HG03432 (cell line): Measurements from ENCODE around the gene SLIT1.
"Not testable (repeated sequence)": the region's sequence is repeated elsewhere in the genome, so short reads cannot be mapped to it uniquely, and the experiment has no call there.

Experiments used
- ATAC-seq: cut with Tn5 transposase; IDR thresholded peaks from one replicate; pipeline ENCODE4 v1.9.1; 2021; ENCODE audit warnings: mild to moderate bottlenecking, moderate library complexity; ENCODE audit not compliant: unreplicated experiment

SLIT1 gene

DNA sequence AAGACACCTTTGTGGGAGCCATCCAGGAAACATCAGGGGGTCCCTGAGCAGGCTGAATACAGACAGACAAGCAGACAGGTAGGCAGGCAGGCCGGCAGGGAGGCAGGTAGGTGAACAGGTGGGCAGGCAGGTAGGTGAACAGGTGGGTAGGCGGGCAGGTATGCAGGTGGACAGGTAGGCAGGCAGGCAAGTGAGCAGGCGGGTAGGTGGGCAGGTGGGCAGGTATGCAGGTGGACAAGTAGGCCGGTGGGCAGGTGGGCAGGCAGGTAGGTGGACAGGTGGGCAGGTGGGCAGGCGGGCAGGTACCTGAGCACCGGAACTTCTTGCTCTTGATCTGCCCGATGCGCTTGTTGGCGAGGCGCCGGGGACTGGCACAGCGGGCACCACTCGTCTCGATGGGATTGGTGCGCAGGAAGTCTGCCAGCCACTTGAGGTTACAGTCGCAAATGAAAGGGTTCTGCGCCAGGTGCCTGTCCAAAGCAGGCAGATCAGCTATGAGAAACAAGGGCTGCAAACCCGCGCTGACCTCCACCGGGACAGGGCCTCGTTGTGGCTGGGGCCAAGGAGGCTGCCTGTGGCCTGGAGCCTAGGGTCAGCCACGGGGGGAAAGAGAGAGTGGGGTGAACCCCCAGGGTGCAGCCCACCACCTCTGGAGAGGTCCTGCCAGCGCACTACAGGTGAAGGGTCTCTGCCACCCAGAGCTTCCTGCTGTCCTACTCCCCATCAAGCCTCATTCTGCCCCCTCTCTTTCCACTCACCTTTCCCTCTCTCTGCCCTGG lies 136.9 kb downstream of the SLIT1 start:
- no peak for ATAC-seq

DNA sequence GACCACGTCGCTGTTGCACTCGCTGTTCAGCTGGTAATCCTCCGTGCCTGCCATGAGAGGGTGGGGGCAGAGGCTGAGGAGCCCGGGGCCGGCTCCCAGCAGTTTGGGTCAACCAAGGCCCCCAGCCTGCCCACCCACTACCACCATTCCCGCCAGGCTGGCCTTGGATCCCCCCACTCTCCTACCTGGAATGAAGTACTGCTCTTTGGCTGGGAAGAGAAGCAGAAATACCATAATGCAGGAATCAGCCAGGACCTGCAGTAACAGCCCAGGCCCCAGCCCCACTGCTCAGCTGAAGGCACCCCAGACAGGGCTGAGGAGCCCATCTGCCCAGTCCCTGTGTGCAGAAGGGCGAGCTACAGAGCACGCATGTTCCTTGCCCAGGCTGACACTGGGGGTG lies 138.0 kb downstream of the SLIT1 start:
- no peak for ATAC-seq

DNA sequence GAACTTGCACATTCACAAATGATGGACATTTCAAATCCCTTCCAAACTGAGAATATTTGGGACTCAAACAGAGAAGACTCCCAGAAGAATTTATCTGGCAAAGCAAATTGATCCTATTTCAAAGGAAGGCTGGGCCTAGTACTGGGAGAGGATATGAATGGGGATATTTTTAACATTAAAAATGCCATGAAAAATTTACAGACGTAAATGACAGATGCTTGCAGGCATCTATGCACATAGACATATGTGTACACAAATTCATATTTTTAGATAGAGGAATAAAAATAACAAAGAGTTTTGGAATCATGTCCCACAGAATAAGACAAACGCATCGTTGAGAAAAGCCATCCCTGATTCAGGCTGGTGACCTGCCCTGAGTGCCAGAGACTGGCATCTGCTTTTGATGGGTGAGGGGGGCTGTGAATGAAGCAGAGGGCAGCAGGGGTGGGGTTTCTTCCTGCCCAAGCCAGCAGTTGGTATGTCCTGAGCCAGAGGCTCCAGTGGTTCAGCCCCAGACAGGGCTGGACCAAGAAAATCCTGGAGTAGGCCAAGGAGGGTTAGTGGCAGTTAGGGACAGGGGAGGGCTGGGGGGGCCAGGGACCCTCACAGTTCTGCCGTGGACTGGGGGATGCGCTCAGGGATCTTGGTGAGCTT lies 138.5 kb downstream of the SLIT1 start:
- no peak for ATAC-seq

DNA sequence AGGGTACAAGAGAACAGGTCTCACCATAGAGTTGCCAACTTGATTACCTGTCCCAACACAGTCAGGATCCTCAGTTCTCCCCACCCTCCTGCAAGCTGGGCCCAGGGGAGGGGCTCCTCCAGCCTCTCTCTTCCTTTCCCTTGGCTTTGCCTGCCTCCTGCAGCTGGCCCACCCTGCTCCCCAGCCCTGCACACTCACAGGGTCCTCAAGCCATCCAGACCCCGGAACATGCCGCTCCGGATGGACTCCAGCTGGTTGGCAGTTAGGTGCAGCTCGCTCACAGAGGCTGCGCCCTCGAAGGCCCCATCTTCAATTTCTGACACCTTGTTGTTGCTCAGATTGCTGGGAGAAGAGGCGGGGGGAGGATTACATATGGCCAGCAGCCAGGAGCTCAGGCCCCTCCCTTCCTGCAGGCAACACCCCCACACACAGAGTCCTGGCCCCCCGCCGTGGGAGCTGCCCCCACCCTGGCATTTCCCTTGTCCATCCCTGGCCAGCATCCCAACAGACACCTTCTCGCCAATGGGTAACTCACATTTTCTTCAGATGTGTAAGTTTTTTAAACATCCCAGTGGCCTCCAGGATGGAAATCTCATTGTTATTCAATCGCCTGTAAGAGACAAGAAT lies 139.2 kb downstream of the SLIT1 start:
- no peak for ATAC-seq

DNA sequence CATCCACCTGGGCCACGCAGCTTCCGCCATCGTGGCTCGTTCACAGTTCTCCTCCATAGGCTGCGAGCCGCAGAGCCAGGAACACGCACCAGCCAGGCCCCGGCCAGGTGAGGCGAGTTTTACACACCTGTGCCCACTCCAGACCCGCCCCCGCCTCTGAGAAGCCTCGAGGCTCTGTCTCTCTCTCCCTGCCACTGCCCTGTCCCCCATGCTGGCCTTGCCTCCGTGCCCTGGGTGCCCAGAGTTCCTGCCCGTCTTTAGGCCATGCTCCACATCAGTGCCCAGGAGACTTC lies 142.2 kb downstream of the SLIT1 start:
- no peak for ATAC-seq

DNA sequence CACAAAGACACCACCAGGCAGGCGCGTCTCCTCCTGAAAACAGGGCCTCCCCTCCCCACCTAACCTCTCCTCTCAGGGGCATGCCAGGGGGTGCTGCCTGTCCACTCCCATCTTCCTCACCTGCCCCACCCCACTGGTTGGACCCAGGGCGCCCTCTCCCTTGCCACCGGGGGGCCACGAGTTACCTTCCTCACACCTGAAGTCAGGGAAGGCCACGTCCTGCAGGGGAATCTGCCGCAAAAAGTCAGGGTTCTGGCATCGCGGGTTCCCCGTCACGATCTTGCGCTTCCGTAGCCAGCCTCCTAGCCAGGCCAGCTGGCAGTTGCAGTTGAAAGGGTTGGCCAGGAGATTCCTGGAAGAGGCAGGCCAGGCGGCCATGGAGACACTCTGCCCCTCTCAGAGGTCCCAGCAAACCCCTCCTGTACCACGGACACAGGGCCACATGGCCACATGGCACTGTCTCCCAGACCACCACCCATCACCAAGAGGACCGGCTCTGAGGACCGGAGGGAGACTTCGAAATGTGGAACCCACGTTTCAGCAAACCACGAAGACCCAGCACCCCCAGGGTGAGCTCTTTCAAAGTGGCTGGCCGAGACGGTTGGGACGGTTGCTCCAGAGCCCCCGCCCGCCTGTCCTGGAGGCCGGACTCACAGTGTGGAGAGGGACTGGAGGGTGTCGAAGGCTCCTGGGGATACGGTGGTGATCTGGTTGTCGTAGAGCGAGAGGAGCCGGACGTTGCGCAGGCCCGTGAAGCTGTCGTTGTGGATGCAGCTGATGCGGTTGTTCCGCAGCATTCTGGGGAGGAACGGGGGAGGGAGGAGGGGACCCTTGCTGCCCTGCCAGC lies 142.8 kb downstream of the SLIT1 start:
- ATAC-seq = no peak

DNA sequence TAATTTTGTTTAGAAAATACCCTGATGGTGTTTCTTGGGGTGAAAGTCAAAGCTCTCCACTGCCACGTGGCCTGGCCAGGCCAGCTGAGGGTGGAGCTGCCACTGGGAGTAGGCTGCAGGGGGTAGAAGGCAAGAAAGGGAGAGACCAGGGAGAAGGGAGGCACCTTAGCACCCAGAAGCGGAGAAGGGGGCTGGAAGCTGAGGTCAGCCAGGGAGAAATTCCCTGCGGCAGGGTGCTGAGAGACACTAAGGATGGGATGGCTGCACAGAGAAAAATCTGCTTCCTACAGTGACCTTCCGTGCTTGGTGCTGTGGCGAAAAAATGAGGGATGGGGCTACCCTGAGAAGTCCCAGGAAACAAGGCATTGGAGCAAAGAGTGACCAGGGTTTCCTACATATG lies 143.7 kb downstream of the SLIT1 start:
- no peak for ATAC-seq

DNA sequence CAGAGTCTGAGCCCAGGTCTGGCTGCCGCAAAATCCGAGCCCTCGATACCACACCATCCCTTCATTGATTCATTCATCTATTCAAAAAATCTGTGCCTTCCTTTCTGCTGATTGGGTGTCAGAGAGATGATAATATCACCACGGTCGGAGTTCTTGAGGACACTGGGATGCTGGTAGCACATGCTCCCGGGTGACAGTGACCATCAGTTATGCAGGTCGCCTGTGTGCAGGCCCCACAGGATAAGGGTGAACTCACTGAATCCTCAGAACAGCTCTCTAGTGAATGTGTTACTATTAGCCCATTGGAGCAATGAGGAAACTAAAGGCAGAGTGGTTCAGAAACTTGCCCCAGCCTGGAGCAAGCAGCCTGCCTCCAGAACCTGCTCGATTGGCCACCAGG lies 145.1 kb downstream of the SLIT1 start:
- no peak for ATAC-seq

DNA sequence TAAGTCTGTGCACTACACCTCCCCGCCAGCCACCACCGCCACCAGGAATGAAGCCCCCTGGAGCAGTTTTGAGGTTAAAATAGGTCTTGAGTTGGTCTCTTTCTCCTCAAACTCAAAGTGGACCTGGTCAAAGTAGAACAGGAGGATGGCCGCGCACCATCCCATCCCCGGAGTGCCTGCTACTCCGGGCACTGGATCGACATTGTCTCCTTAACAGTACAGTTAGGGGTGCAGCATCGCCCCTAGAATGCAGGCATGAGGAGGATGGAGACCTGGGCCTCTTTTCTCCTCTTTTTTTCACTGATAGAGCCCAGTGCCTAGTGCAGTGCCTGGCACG lies 145.5 kb downstream of the SLIT1 start:
- no peak for ATAC-seq

DNA sequence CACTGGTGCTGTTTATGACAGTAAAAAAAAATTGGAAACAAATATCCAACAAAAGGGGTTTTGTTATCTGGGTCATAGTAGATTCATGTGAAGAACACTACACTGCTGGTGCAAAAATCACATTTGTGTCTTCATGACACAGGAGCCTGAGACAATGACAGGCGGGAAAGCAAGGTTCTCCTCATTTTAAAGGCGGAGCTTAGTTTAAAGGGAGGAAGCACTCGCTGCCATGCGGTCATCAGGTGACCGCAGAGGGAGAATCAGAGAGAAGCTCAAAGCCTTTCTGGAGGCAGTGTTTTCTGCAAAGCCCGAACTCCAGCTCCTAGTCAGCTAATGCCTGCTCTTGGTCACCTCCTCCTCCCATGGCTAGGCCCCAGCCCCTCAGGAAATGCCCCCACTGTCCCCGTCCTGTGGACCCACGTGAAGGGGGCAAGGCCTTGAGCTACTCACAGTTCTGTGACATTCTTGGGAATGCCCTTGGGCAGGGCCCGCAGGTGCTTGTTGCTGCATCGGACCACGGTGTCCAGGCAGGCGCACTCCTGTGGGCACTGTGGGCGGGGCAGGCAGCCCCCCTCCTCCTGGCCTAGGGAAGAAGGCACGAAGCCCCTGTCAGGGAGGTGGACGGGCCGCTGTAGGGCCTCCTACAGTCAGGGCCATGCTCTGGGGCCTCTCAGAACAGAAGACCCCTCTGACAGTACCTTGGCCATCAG lies 146.1 kb downstream of the SLIT1 start:
- no peak for ATAC-seq

DNA sequence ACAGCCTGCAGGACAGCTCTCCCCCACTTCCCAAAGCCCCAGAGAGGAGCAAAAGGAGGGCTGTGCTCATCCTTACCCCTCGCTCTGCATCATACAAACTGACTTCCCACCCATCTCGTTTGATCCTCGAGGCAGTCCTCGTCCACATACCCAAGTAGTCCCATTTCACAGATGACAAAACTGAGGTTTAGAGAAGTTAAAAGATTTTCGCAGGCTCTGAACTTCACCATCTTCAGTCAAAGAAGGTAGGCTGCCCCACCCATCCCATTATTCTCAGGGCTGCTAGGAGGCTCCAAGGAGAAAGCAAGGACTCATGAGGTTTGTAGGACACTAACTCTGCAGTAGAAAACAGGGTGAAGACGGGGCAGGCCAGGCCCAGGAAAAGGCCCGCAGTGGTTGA lies 147.1 kb downstream of the SLIT1 start:
- ATAC-seq = no peak

DNA sequence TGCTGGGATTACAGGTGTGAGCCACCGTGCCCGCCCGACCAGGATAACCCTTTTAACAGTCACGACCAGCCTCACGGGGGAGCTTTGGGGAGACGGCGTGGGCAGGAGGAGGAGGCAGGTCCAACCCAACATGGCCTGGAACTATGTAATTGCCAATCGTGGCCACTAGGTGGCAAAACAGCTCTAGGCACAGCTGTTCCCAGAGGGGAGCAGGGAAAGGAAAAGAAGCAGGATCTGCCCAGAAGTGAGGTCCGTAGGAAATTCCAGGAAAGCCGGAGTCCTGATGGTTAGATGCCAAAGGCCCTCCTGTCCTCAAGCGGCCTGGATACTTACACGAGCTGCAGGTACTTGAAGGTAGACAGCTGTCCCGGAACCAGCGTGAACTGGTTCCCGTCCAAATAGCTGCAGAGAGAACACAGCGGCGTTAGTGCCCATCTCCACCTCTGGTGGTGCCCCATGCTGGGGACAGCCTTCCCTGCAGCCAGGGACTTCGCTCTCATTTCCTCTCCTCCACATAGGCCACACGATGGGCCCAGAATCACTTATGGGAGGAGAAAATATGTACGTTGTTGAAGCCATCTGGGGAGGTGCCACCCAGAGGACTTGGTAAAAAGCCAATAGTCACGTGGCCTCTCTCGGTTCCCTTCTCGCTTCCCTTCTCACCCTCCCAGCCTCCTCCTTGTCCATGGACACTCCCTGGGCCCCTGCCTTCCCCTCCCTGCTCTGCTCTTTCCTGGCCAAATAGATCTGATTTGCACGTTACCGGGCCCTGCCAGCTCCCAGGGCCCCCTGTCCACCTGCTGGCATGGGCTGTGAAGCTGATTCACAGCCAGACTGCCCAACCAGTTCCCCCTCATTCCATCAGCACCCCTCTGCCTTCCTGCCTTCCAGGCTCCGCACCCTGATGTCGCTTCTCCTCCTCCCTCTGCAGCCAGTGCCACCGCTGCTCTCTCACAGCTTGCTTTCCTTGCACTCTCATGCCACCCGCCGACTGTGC lies 148.1 kb downstream of the SLIT1 start:
- ATAC-seq = peak; percentile 75

DNA sequence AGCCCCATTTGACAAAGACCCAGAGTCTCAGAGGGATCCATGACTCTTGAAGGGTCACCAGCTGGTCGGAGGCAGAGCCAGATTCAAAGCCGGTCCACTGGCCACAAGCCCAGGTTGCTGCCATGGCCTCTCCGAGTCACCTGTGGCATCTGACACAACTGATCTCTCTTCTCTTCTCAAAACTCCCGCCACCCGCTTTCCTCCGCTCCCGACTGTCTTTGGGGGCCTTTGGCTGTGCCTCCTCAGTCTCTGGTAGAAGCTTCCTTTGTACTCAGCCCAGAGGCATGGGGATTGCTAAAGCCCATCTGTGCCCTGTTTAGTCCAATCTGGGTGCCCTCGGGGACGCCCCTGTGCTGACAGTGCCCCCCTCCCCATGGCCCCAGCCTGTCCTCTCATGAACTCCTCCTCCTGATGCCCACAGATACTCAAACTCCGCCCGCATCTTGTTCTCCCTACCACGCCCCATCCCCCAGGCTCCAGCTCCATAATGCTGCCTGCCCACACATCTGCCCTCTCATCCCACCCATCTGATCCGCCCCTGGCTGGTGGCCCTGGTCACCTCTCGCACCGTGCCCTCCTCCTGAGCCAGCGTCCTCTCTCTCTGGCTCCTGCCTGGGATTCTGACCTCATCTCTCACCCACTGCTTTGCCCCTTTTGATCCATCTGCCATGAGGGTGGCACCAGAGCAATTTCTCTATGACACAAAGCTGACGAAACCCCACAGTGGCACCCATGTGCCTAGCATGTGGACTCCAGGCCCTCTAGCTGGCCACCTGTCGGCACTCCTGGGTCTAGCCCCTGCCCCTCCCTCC lies 150.6 kb downstream of the SLIT1 start:
- ATAC-seq = no peak

DNA sequence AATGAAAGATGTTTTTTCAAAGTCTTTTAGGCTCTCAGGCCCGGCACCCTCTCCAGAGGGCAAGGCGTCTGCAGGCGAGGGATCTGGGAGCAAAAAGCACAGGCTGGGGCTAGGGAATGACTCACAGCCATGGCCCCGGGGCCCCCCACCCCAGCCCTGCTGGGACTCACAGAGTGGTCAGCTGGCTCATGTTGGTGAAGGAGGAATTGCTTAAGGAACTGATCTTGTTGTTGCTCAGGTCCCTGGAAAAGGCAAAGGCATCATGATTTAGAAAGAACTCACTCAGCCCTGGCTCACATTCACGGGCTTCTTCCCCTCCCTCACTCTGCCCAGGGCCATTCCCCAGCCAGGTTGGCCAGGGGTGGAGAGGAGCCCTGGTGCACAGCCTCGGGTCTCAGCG lies 151.5 kb downstream of the SLIT1 start:
- no peak for ATAC-seq

DNA sequence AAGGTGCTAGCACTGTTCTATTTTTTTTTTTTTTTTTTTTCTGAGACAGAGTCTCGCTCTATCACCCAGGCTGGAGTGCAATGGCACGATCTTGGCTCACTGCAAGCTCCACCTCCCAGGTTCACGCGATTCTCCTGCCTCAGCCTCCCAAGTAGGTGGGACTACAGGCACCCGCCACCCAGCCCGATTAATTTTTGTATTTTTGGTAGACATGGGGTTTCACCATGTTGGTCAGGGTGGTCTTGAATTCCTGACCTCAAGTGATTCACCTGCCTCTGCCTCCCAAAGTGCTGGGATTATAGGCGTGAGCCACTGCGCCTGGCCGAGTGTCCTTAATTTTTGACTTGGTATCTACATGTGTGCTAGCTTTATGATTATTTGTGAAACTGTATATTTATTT lies 151.9 kb downstream of the SLIT1 start:
- not testable (repeated sequence) for ATAC-seq

DNA sequence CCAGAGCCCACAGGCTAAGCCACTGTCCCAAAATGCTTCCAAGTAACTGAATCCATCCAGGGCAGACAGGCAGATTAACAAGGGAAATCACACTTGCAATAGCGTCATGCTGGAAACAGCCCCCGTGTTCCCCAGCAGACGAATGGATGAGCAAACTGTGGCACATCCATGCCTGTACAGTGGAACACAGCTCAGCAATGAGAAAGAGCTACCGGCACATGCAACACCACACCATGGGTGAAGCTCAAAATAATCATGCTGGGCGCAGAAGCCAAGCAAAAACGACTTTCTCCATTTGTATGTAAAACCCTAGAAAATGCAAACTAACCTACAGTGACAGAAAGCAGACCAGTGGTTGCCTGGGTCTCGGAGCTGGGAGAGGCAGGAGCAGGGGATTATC lies 153.1 kb downstream of the SLIT1 start:
- ATAC-seq = no peak

DNA sequence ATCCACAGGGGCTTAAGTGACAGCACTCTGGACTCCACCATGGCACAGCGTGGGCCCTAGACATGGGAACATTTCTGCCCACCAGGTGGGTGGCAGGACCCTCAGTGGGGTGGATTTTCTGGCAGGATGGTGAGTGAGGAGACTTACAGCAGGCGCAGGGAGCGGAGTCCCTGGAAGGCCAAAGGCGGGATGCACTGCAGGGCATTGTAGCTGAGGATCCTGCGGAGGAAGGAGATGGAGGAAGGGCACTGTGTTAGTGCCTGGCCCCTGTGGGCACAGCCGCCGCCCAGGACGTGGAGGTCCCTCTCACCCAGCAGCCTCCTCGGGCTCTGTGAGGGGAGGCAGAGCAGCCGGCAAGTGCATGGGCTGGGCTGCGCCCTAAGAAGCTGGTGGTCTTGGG lies 154.3 kb downstream of the SLIT1 start:
- no peak for ATAC-seq

DNA sequence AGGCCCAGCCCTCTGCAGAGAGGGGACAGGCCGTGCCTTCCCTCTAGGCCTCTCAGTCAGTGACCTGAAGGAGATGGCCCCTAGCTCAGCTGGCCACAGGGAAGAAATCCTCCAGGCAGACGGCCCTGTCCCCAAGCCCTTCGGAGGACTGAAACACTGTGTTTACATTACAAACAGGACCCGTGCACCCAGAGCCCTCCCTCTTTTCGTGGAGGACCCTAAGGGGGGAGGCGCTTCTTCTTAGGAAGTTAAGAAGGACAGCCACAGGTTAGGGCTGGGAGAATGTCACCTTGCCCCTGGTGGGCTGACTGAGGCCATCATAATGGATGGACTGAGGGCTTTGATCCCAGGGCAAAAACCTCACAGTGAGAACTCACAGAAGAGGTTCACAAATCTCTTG lies 154.9 kb downstream of the SLIT1 start:
- ATAC-seq = no peak

DNA sequence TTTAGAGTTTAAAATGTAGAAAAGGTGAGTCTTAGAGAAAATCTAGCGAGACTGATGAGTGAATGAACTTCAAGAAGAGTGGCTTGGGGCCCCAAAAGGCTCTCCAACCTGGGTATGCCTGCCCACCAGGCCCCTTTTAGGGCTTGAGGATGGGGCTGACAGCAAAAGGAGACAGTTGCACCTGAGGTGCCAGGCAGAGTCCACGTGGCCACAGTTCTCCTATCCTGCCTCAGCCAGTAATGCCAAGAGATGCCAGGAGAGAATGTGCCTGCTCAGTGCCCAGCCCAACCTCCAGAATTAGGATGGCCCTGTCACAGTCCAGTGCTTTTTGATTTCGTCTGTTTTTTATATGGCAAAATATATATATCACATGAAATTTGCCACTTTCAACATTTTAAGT lies 156.5 kb downstream of the SLIT1 start:
- ATAC-seq = no peak
